WTC11 (cell line): ENCODE measurements around the gene PLXNA1. TPM values are rescaled to one million over a fixed set of nuclear protein-coding genes. Genes with fewer than 3 reads are reported as not detected.

Source experiments
- ATAC-seq: fragments of 200-7000 bp; cut with Tn5 transposase; 2 replicates; pipeline ENCODE4 v1.10.0; 2021; ENCODE audit warnings: mild to moderate bottlenecking, moderate library complexity
- CTCF ChIA-PET: fragments of 300-600 bp; sonication (Branson Sonifier 250); formaldehyde crosslinking; loops from one replicate; lab custom pipeline; 2021; ENCODE audit warnings: antibody characterized with exemption; lab: Charles Lee
- POLR2A ChIA-PET: fragments of 350-600 bp; sonication (Branson Sonifier 250); formaldehyde crosslinking; loops from one replicate; lab custom pipeline; 2021; ENCODE audit warnings: antibody characterized with exemption; lab: Charles Lee
- DNase-seq: peaks from one replicate; pipeline ENCODE4 v3.0.0; 2021; ENCODE audit warnings: low spot score
- H3K27ac Mint-ChIP-seq: 2 replicates; pipeline ENCODE4 v1.8.0; 2021; ENCODE audit warnings: mixed read lengths
- H3K27me3 Mint-ChIP-seq: 2 replicates; pipeline ENCODE4 v1.8.0; 2021; ENCODE audit warnings: low read depth, mild to moderate bottlenecking, moderate library complexity, mixed read lengths
- H3K36me3 Mint-ChIP-seq: 2 replicates; pipeline ENCODE4 v1.8.0; 2021; ENCODE audit warnings: mixed read lengths
- H3K4me1 Mint-ChIP-seq: 2 replicates; pipeline ENCODE4 v1.8.0; 2022; ENCODE audit warnings: mixed read lengths
- H3K4me3 Mint-ChIP-seq: 2 replicates; pipeline ENCODE4 v1.8.0; 2021; ENCODE audit warnings: mild to moderate bottlenecking, moderate library complexity, mixed read lengths
- H3K9me3 Mint-ChIP-seq: 2 replicates; pipeline ENCODE4 v1.8.0; 2021; ENCODE audit warnings: mixed read lengths
- AFF4 ChIP-seq: sonication (generic); formaldehyde crosslinking; IDR thresholded peaks from 2 replicates; pipeline ENCODE4 v1.8.1; 2023; ENCODE audit warnings: mild to moderate bottlenecking, missing genetic modification reagents, borderline replicate concordance
- ATF2 ChIP-seq: sonication (generic); formaldehyde crosslinking; IDR thresholded peaks from 2 replicates; pipeline ENCODE4 v1.8.1; 2022; ENCODE audit warnings: low read depth, missing genetic modification reagents, borderline replicate concordance
- CBFB ChIP-seq: sonication (generic); formaldehyde crosslinking; IDR thresholded peaks from 2 replicates; pipeline ENCODE4 v1.8.1; 2022; ENCODE audit warnings: mild to moderate bottlenecking, low read depth, missing genetic modification reagents
- CTCF ChIP-seq: fragments of 200-600 bp; IDR thresholded peaks from 2 replicates; pipeline ENCODE4 v1.8.0; 2022; ENCODE audit warnings: antibody characterized with exemption
- FOXK1 ChIP-seq: sonication (generic); formaldehyde crosslinking; IDR thresholded peaks from 2 replicates; pipeline ENCODE4 v1.8.0; 2022; ENCODE audit warnings: mild to moderate bottlenecking, moderate library complexity, missing genetic modification reagents
- GRHL2 ChIP-seq: fragments of 250-450 bp; sonication (Bioruptor Pico); IDR thresholded peaks from 2 replicates; pipeline ENCODE4 v1.8.0; 2022; ENCODE audit warnings: mild to moderate bottlenecking, moderate library complexity; ENCODE audit not compliant: insufficient replicate concordance, severe bottlenecking
- MYBL2 ChIP-seq: sonication (generic); formaldehyde crosslinking; IDR thresholded peaks from 2 replicates; pipeline ENCODE4 v1.8.1; 2023; ENCODE audit warnings: mild to moderate bottlenecking, moderate library complexity, missing genetic modification reagents
- NFE2L1 ChIP-seq: sonication (generic); formaldehyde crosslinking; IDR thresholded peaks from 2 replicates; pipeline ENCODE4 v1.8.1; 2023; ENCODE audit warnings: missing genetic modification reagents
- NFYB ChIP-seq: sonication (generic); formaldehyde crosslinking; conservative IDR thresholded peaks from 2 replicates; pipeline ENCODE4 v1.8.0; 2022; ENCODE audit warnings: low read depth, missing genetic modification reagents
- NR3C1 ChIP-seq: sonication (generic); formaldehyde crosslinking; conservative IDR thresholded peaks from 2 replicates; pipeline ENCODE4 v1.8.1; 2023; ENCODE audit warnings: low read depth, mild to moderate bottlenecking, missing genetic modification reagents
- PREB ChIP-seq: sonication (generic); formaldehyde crosslinking; IDR thresholded peaks from 2 replicates; pipeline ENCODE4 v1.8.1; 2022; ENCODE audit warnings: mild to moderate bottlenecking, missing genetic modification reagents, moderate library complexity, borderline replicate concordance
- PRRX2 ChIP-seq: fragments of 250-450 bp; sonication (Bioruptor Pico); IDR thresholded peaks from 2 replicates; pipeline ENCODE4 v1.8.0; 2021; ENCODE audit warnings: mild to moderate bottlenecking
- SP1 ChIP-seq: sonication (generic); formaldehyde crosslinking; conservative IDR thresholded peaks from 2 replicates; pipeline ENCODE4 v1.8.1; 2022; ENCODE audit warnings: missing genetic modification reagents
- TCF7 ChIP-seq: sonication (generic); formaldehyde crosslinking; IDR thresholded peaks from 2 replicates; pipeline ENCODE4 v1.8.0; 2022; ENCODE audit warnings: mild to moderate bottlenecking, low read depth, missing genetic modification reagents, moderate library complexity
- TP53 ChIP-seq: sonication (generic); formaldehyde crosslinking; IDR thresholded peaks from 2 replicates; pipeline ENCODE4 v1.8.1; 2023; ENCODE audit warnings: mild to moderate bottlenecking, missing genetic modification reagents
- USF2 ChIP-seq: sonication (generic); formaldehyde crosslinking; IDR thresholded peaks from 2 replicates; pipeline ENCODE4 v1.8.1; 2023; ENCODE audit warnings: mild to moderate bottlenecking, missing genetic modification reagents, moderate library complexity
- ZNF219 ChIP-seq: sonication (generic); formaldehyde crosslinking; IDR thresholded peaks from 2 replicates; pipeline ENCODE4 v1.8.0; 2023; ENCODE audit warnings: missing genetic modification reagents, mild to moderate bottlenecking, borderline replicate concordance
- ZNF396 ChIP-seq: fragments of 250-450 bp; sonication (Bioruptor Pico); IDR thresholded peaks from 2 replicates; pipeline ENCODE4 v1.8.0; 2021; ENCODE audit warnings: mild to moderate bottlenecking, moderate library complexity, borderline replicate concordance
- ZNF416 ChIP-seq: fragments of 250-450 bp; sonication (Bioruptor Pico); IDR thresholded peaks from 2 replicates; pipeline ENCODE4 v1.9.0; 2021; ENCODE audit warnings: mild to moderate bottlenecking, inconsistent platforms
- ZNF423 ChIP-seq: fragments of 250-450 bp; sonication (Bioruptor Pico); IDR thresholded peaks from 2 replicates; pipeline ENCODE4 v2.1.2; 2022; ENCODE audit warnings: mild to moderate bottlenecking, moderate library complexity
- ZNF425 ChIP-seq: fragments of 250-450 bp; sonication (Bioruptor Pico); conservative IDR thresholded peaks from 2 replicates; pipeline ENCODE4 v1.9.0; 2021; ENCODE audit warnings: mild to moderate bottlenecking
- ZNF671 ChIP-seq: fragments of 250-450 bp; sonication (Bioruptor Pico); IDR thresholded peaks from 2 replicates; pipeline ENCODE4 v1.8.0; 2021; ENCODE audit warnings: mild to moderate bottlenecking
- ZSCAN18 ChIP-seq: fragments of 250-450 bp; sonication (Bioruptor Pico); IDR thresholded peaks from 2 replicates; pipeline ENCODE4 v2.1.2; 2022; ENCODE audit warnings: mild to moderate bottlenecking, moderate library complexity
- total RNA-seq: library from RNA; stranded (reverse); gene quantifications from 3 replicates; pipeline ENCODE4 v1.2.3, GENCODE V29; 2021

The PLXNA1 gene
- total RNA-seq, 1 experiment from 2014 or later = 53.8 TPM

GRCh38 chr3:126965526-126966080 is 17.3 kb upstream of the PLXNA1 start:
- TF ChIP-seq ZNF396 (CRISPR knock-in tag) (no peak), ZSCAN18 (CRISPR knock-in tag) (no peak), PREB (CRISPR knock-in tag) (no peak), NFE2L1 (CRISPR knock-in tag) (no peak), NFYB (CRISPR knock-in tag) (no peak), GRHL2 (CRISPR knock-in tag) (no peak), ZNF416 (no peak), ZNF425 (no peak), NR3C1 (CRISPR knock-in tag) (no peak), USF2 (CRISPR knock-in tag) (no peak), ZNF671 (CRISPR knock-in tag) (no peak), ZNF219 (no peak), TP53 (no peak), FOXK1 (no peak), SP1 (CRISPR knock-in tag) (no peak), ATF2 (CRISPR knock-in tag) (no peak)
- no peaks in the 10 kb centered on the region for H3K9me3 Mint-ChIP-seq
- H3K4me3 Mint-ChIP-seq = no peak overlapping the region
- no peak for ATAC-seq
- H3K27me3 Mint-ChIP-seq = no peaks in the 10 kb centered on the region
- no peak overlapping the region for H3K27ac Mint-ChIP-seq
- H3K4me1 Mint-ChIP-seq = peaks cover 14% of the 10 kb centered on the region
- DNase-seq = no peak
- no peaks in the 10 kb centered on the region for H3K36me3 Mint-ChIP-seq
- ChIA-PET CTCF (interaction anchor here (1.0 kb wide), 1 partner anchor 228 kb away, joined by 3 read pairs; no protein-coding TSS in a partner anchor), POLR2A (no interaction called here)

- Mint-ChIP-seq H3K27me3 (no peaks in the 10 kb centered on the region), H3K9me3 (no peaks in the 10 kb centered on the region), H3K4me3 (no peak overlapping the region), H3K36me3 (no peaks in the 10 kb centered on the region), H3K4me1 (peaks cover 13% of the 10 kb centered on the region), H3K27ac (no peak overlapping the region)
- no peak for DNase-seq
- ChIA-PET POLR2A (interaction anchor here (0.6 kb wide), 1 partner anchor 483 kb away, joined by 3 read pairs; no protein-coding TSS in a partner anchor), CTCF (interaction anchor here (1.8 kb wide), 2 partner anchors 15 to 215 kb away, joined by 5 to 6 read pairs; partner anchors contain the start of gene PLXNA1)
- no peak for ATAC-seq
- TF ChIP-seq TP53 (no peak), MYBL2 (CRISPR knock-in tag) (no peak), CTCF (no peak), TCF7 (CRISPR knock-in tag) (no peak), AFF4 (CRISPR knock-in tag) (no peak), ZNF423 (CRISPR knock-in tag) (no peak), CBFB (CRISPR knock-in tag) (no peak), PRRX2 (CRISPR knock-in tag) (no peak)
These were observed 15.5 kb upstream of the PLXNA1 start for GRCh38 chr3:126967386-126967785.
